ENCODE measurements around the gene POLE2.

The POLE2 gene

DNA sequence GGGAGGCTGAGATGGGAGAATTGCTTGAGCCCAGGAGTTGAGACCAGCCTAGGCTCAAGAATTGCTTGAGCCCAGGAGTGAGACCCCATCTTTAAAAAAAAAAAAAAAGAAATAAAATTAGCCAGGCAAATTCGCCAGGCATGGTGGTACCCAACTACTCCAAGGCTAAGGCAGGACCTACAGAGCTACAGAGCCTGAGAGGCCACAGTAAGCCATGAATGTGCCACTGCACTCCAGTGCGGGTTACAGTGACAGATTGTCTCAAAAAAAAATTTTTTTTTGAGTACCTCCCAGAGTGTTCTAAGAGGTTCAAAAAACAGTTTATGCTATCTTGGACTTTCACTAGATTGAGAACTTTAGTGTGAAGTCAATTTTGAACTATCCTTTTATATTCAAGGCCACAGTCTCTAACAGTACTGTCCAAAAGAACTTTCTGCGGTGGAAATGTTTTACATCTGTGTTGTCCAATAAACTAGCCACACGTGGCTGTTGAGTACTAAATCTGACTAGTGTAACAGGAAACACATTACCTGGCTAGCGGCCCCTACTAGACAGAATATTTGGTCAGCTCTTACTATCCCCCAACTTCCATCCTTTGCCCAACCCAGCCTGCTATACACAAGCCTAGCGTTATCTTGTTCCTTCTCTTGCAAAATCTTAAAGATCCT, 70.0 kb downstream of the POLE2 start:
- DNase-seq = no peak

- DNase-seq = no peak
These were observed 72.2 kb downstream of the POLE2 start for GRCh38 chr14:49615776-49616175.

DNA sequence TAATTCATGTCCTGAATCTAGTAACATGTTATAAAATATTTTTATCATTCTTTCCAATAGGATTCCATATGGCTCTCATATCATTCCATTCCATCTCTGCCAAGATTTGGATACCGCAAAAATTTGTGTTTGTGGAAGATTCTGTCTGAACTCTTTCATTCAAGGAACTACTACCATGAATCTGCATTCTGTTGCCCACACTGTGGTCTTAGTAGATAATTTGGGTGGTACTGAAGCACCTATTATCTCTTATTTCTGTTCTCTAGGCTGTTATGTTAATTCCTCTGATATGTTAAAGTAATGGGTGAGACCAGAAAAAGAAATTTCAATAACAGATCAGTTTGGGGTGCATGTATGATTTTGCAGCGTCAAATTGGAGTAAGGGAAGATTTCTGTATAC, 73.8 kb downstream of the POLE2 start:
- DNase-seq = no peak

DNA sequence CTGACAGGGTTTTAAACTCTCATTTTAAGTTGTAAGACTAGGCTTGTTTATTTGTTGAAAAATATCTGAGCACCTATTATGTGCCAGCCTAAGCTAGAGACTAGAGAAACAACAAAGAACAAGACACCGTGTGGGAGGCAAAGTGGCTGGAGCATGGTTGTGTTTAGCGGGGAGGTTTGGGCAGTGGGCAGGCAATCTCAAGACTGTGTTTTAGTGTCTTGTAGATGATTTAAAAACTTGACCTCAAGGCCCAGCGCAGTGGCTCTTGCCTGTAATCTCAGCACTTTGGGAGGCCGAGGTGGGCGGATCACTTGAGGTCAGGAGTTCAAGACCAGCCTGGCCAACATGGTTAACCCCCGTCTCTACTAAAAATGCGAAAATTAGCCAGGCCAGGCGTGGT, 75.3 kb downstream of the POLE2 start:
- DNase-seq = no peak

DNA sequence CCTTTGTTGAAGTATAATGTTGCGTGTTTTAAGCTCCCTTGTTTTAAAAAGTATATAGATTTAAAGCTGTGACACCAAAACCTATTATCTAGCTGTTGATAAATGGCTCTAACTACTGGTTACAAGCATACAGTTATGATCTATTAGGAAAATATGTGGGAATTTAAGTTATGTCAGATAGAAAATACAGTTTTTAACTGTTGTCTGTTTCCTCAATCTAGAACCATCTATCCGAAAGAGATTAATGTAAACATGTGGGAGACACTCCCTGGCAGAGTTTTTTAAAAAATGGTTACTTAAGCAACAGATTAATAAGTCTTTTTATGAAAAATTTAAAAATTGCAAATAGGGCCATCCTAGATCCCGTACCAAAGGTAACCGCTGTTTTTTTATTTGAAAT, 75.8 kb downstream of the POLE2 start:
- DNase-seq = no peak

- no peak for DNase-seq
These were observed 80.4 kb downstream of the POLE2 start for GRCh38 chr14:49607583-49607982.

DNA sequence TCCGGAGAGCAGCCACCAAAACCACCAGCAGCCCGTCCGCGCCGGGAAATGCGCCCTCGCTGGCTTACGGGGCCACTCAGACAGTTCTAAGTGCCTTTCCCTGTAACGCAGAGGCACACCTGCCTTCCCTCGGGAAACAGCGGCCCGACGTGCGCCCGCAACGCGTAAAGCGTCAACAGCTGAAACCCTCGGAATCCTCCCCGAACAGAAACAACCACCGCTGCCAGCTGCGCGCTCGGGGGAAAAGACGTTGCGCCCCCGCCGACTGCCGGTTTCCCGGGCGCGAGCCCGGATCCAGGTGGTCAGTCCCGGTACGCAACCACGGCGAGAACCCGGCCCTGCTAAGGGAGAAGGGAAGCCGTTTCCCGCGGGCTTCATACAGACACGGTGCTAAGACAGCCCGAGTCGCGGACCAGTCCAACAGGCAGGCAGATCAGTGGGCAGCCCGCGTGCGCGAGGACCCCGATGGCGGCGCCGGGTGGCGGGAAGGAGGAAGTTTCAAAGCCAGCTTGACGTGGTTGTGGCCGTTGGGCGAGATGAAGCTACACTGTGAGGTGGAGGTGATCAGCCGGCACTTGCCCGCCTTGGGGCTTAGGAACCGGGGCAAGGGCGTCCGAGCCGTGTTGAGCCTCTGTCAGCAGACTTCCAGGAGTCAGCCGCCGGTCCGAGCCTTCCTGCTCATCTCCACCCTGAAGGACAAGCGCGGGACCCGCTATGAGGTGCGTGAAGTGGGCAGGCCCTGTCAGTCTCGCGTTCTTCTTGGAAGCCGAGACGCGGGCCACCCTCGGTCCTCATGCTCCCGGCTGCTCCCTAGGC, 89.3 kb downstream of the POLE2 start, which contains the start of gene LRR1:
Gene LRR1, plus strand, starts transcription at position 456 of the 816 bp plus-strand sequence. Its CDS starts 81 bp downstream, at position 537.
- no peak for DNase-seq

DNA sequence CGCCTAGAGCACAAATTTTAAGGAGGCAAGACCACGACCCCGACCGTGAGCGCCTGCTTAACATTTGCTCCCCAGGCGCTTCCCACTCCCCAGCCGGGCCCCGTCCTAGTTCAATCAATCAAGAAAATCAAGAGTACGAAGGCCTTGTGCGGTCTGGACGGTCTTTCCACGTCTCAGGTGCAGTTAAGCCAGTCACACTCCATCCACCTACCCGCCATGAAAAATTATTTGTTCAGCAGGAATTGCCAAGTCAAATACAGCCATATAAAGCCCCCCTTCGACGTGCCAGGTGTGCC, 89.9 kb downstream of the POLE2 start:
- no peak for DNase-seq

DNA sequence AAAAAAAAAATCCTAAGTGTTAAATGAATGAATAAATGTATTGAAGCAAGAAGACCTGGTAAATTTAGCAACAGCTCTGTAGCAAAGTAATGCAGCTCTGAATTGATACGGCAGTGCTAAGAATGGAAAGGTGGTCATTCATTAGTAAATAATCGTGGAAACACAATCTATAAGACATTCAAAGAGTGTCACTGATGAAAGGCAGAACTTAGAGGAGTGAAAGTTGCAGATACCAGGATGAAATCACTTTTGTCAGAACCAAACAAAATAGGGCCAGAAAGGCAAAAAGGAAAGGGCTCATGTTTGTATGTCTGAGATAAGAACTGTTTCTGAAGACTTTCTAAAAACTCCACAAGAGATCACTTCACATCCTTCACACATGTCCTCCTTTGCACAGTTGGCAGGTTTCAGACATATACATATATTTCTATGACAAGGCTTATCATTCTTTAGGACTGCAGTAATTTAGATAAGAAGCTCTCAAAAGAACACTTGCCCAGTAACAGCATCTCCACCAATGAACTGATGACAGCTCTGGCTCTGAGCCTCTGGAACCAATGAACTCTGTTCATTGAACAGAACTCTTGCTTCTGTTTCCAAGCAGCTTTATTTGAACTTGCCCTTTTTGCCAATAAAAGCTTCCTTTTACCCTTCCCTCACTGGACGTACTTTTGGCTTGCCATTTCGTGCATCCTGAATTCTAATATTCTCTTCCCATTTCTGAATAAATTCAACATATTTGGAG, 93.5 kb downstream of the POLE2 start:
- DNase-seq = no peak
